ENCODE data around the gene ZNF792.
"Not testable (repeated sequence)": the region's sequence is repeated elsewhere in the genome, so short reads cannot be mapped to it uniquely, and the experiment has no call there.

Gene ZNF792

GRCh38 chr19:34938886-34939285 is 25.1 kb downstream of the ZNF792 start:
- in situ Hi-C loops (cut with HindIII; ENCODE audit: low sequenced_read_pairs), result no loop called here
- TF ChIP-seq, protein P1, sequence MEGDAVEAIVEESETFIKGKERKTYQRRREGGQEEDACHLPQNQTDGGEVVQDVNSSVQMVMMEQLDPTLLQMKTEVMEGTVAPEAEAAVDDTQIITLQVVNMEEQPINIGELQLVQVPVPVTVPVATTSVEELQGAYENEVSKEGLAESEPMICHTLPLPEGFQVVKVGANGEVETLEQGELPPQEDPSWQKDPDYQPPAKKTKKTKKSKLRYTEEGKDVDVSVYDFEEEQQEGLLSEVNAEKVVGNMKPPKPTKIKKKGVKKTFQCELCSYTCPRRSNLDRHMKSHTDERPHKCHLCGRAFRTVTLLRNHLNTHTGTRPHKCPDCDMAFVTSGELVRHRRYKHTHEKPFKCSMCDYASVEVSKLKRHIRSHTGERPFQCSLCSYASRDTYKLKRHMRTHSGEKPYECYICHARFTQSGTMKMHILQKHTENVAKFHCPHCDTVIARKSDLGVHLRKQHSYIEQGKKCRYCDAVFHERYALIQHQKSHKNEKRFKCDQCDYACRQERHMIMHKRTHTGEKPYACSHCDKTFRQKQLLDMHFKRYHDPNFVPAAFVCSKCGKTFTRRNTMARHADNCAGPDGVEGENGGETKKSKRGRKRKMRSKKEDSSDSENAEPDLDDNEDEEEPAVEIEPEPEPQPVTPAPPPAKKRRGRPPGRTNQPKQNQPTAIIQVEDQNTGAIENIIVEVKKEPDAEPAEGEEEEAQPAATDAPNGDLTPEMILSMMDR (IDR thresholded peaks at IDR 0.05; ENCODE audit: low read depth, low read length, missing control alignments), result no peak
- no peak overlapping the region for H3K4me3 ChIP-seq (ENCODE audit: low read depth, low read length)
- no peak for DNase-seq (ENCODE audit: low read depth)

- DNase-seq (ENCODE audit: low read depth), result no peak
- in situ Hi-C loops (cut with HindIII; ENCODE audit: low sequenced_read_pairs), result no loop called here
- TF ChIP-seq, protein P1 (IDR thresholded peaks at IDR 0.05; ENCODE audit: low read depth, low read length, missing control alignments), result no peak
- no peak overlapping the region for H3K4me3 ChIP-seq (ENCODE audit: low read depth, low read length)
Measured at GRCh38 chr19:34936184-34936583, 27.8 kb downstream of the ZNF792 start.

DNA sequence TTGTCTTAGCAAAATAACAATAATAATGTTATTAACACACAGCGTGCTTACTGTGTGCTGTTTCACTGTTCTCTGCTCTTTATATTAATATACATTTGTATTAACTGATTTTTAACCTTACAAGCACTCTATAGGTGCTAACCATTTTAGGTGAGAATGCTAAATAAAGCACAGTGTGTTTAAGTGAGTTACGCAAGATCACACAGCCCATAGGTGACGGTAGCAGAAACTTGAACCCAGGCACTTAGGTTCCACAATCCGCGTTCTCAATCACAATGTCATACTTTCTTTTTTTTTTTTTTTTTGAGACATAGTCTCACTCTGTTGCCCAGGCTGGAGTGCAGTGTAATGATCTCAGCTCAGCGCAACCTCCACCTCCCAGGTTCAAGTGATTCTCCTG is 31.5 kb downstream of the ZNF792 start:
- H3K4me3 ChIP-seq (ENCODE audit: low read depth, low read length), result no peak overlapping the region
- in situ Hi-C loops (cut with HindIII; ENCODE audit: low sequenced_read_pairs), result no loop called here
- TF ChIP-seq, protein P1 (IDR thresholded peaks at IDR 0.05; ENCODE audit: low read depth, low read length, missing control alignments), result no peak
- no peak for DNase-seq (ENCODE audit: low read depth)

DNA sequence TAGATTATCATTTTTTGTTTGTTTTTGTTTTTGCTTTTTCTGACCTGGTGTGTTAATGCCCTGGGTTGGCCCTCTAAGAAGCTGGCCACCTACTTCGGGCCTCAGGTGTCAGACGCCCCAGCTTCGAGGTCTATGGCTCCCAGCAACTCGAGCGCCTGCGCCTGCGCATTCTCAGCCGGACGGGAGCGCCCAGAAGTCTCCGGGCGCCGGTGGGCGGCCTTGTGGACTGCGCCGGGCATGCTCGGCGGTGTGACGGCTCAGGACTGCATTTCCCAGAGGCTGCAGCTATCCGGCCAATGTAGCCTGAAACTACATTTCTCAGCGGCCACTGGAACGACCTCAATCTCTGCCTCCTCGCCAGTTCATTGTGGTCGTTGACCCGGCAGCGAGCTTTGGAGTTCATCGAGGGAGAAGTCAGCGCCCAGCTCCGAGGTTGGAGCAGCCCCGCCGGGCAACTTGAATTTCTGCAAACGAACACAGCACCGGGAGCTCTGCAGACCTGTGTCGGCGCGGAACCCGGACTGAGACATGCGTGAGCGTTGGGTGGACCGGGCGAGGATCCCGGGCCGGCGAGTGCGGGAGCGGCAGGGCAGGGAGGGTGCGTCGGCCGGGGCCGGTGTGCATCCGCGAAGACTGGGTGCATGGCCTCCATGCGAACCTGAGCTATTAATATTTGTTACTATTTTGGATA is 37.2 kb downstream of the ZNF792 start, which contains the start of gene ZNF30:
TSS of gene ZNF30 (plus strand) at position 219 of the 691 bp plus-strand sequence. CDS start 3,045 bp downstream, outside the sequence.
- peak; percentile 75 for DNase-seq (ENCODE audit: low read depth)
- in situ Hi-C loops (cut with HindIII; ENCODE audit: low sequenced_read_pairs), result no loop called here
- TF ChIP-seq, protein P1 (IDR thresholded peaks at IDR 0.05; ENCODE audit: low read depth, low read length, missing control alignments), result no peak
- peak within 1 kb of the TSS; percentile 63 for H3K4me3 ChIP-seq (ENCODE audit: low read depth, low read length)

- DNase-seq (ENCODE audit: low read depth), result no peak
- H3K4me3 ChIP-seq (ENCODE audit: low read depth, low read length), result peak overlapping the region; percentile 63
- in situ Hi-C loops (cut with HindIII; ENCODE audit: low sequenced_read_pairs), result no loop called here
- TF ChIP-seq, protein P1 (IDR thresholded peaks at IDR 0.05; ENCODE audit: low read depth, low read length, missing control alignments), result no peak
Measured at GRCh38 chr19:34926361-34926684, 37.7 kb downstream of the ZNF792 start.

DNA sequence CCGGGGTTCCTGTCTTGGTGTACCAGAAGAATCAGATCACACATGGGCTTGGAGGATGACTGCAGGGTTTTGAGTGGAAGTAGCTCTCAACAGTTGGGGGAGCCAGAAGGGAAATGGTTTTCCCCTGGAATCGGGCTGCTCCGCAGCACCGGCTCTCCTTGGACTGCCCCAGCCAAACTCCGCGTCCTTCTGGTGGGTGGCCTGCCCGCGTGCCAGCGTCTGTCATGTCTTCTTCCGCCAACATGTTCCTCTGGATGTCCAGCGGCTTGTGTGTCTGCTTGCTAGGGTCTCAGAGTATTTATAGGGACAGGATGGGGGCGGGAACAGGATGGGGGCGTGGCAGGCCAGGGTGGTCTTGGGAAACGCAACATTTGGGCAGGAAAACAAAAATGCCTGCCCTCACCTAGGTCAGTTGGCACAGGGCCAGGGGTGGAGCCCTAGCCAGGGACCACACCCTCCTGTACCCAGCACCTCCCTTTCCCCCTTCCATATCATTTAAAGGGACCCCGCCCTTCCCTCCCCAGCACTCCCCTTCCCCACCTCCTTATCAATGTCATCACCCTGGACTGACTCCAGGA is 38.7 kb downstream of the ZNF792 start:
- in situ Hi-C loops (cut with HindIII; ENCODE audit: low sequenced_read_pairs), result no loop called here
- TF ChIP-seq, protein P1 (IDR thresholded peaks at IDR 0.05; ENCODE audit: low read depth, low read length, missing control alignments), result no peak
- no peak for DNase-seq (ENCODE audit: low read depth)

GRCh38 chr19:34920090-34920786 is 43.8 kb downstream of the ZNF792 start:
- in situ Hi-C loops (cut with HindIII; ENCODE audit: low sequenced_read_pairs), result not testable (repeated sequence)

More for the DNA sequence above, 38.7 kb downstream of the ZNF792 start:
- no peak overlapping the region for H3K4me3 ChIP-seq (ENCODE audit: low read depth, low read length)

More at GRCh38 chr19:34920090-34920786, 43.8 kb downstream of the ZNF792 start:
- not testable (repeated sequence) for DNase-seq (ENCODE audit: low read depth); H3K4me3 ChIP-seq (ENCODE audit: low read depth, low read length)
